ENCODE data around the gene ADAMTS9. TPM values are rescaled to one million over a fixed set of nuclear protein-coding genes. Genes with fewer than 3 reads are reported as not detected.

ADAMTS9 gene
- total and polyA plus RNA-seq, 4 donors, result 1.2 to 13.8 (median 7.4) TPM

DNA sequence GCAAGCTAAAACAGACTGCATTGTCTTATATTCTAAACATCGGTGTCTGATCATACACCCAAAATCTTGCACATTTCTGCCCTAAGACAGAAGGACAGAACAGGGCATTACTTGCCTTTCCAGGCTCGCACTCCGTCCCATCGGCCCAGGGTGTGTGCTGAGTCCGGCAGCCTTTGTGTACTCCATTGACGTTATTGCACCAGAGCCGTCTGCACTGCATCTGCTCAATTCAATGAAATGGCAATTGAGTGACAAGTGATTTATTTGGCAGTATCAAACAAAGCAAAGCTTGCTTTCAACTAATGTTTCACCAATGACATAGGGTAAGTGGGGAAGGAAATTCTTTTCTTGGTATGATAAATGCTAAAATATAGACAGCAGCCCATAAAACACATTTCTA, 40.0 kb downstream of the ADAMTS9 start:
- Histone ChIP-seq H3K36me3 (ENCODE audit: control insufficient read depth in 4 of 4, insufficient read depth in 3 of 4, low read depth in 1 of 4, low read length in 3 of 4) (no peaks in the 10 kb centered on the region), H3K9me3 (ENCODE audit: control insufficient read depth in 4 of 4, low read length in 3 of 4) (no peaks in the 10 kb centered on the region), H3K27ac (ENCODE audit: low read depth in 1 of 2, low read length in 2 of 2) (no peak overlapping the region), H3K4me3 (ENCODE audit: low read depth in 1 of 3, low read length in 3 of 3) (no peak overlapping the region), H3K9ac (ENCODE audit: low read depth in 1 of 2, low read length in 2 of 2) (no peak overlapping the region), H3K4me1 (ENCODE audit: control insufficient read depth in 4 of 4, insufficient read depth in 4 of 4, low read length in 3 of 4) (no peaks in the 10 kb centered on the region), H3K27me3 (ENCODE audit: control insufficient read depth in 4 of 4, insufficient read depth in 4 of 4, low read length in 3 of 4) (no peaks in the 10 kb centered on the region)
- DNase-seq (ENCODE audit: low spot score), result no peak
- TF ChIP-seq JUND (IDR thresholded peaks at IDR 0.05) (no peak), FOXA1 (IDR thresholded peaks at IDR 0.05) (no peak)
- WGBS, result 86% methylated on average over 7 of the region's 7 CpGs

DNA sequence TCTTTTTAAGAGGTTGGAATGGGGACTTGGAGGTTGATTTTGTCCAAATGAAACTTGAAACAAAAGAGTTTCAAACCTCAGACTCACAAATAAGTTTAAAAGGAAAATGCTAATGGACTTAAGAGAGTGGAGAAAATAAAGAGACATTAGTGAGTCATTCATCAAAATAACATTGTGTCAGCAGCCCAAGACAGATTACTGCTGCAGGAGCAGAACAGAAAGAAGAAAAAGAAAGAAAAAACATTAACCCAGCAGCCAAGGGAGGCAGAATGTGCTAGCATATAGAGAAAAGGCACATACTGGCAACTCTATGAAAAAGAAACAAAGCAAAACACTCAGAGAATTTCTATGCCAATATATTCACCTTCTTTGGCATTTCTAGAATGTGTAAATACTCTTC, 42.6 kb downstream of the ADAMTS9 start:
- Histone ChIP-seq H3K4me1 (ENCODE audit: control insufficient read depth in 4 of 4, insufficient read depth in 4 of 4, low read length in 3 of 4) (no peaks in the 10 kb centered on the region), H3K9ac (ENCODE audit: low read depth in 1 of 2, low read length in 2 of 2) (no peak overlapping the region), H3K9me3 (ENCODE audit: control insufficient read depth in 4 of 4, low read length in 3 of 4) (no peaks in the 10 kb centered on the region), H3K27ac (ENCODE audit: low read depth in 1 of 2, low read length in 2 of 2) (no peak overlapping the region), H3K4me3 (ENCODE audit: low read depth in 1 of 3, low read length in 3 of 3) (no peak overlapping the region), H3K36me3 (ENCODE audit: control insufficient read depth in 4 of 4, insufficient read depth in 3 of 4, low read depth in 1 of 4, low read length in 3 of 4) (no peaks in the 10 kb centered on the region), H3K27me3 (ENCODE audit: control insufficient read depth in 4 of 4, insufficient read depth in 4 of 4, low read length in 3 of 4) (no peaks in the 10 kb centered on the region)
- no peak for DNase-seq (ENCODE audit: low spot score)
- TF ChIP-seq JUND (IDR thresholded peaks at IDR 0.05) (no peak), RAD21 (IDR thresholded peaks at IDR 0.05) (no peak), EGR1 (IDR thresholded peaks at IDR 0.05; ENCODE audit: low read depth in 2 of 2) (no peak)
- TF ChIP-seq, protein P1, sequence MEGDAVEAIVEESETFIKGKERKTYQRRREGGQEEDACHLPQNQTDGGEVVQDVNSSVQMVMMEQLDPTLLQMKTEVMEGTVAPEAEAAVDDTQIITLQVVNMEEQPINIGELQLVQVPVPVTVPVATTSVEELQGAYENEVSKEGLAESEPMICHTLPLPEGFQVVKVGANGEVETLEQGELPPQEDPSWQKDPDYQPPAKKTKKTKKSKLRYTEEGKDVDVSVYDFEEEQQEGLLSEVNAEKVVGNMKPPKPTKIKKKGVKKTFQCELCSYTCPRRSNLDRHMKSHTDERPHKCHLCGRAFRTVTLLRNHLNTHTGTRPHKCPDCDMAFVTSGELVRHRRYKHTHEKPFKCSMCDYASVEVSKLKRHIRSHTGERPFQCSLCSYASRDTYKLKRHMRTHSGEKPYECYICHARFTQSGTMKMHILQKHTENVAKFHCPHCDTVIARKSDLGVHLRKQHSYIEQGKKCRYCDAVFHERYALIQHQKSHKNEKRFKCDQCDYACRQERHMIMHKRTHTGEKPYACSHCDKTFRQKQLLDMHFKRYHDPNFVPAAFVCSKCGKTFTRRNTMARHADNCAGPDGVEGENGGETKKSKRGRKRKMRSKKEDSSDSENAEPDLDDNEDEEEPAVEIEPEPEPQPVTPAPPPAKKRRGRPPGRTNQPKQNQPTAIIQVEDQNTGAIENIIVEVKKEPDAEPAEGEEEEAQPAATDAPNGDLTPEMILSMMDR (IDR thresholded peaks at IDR 0.05; ENCODE audit: low read depth, low read length, missing input control), result no peak
- TF ChIP-seq, protein P2, sequence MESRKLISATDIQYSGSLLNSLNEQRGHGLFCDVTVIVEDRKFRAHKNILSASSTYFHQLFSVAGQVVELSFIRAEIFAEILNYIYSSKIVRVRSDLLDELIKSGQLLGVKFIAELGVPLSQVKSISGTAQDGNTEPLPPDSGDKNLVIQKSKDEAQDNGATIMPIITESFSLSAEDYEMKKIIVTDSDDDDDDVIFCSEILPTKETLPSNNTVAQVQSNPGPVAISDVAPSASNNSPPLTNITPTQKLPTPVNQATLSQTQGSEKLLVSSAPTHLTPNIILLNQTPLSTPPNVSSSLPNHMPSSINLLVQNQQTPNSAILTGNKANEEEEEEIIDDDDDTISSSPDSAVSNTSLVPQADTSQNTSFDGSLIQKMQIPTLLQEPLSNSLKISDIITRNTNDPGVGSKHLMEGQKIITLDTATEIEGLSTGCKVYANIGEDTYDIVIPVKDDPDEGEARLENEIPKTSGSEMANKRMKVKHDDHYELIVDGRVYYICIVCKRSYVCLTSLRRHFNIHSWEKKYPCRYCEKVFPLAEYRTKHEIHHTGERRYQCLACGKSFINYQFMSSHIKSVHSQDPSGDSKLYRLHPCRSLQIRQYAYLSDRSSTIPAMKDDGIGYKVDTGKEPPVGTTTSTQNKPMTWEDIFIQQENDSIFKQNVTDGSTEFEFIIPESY (IDR thresholded peaks at IDR 0.05), result no peak

DNA sequence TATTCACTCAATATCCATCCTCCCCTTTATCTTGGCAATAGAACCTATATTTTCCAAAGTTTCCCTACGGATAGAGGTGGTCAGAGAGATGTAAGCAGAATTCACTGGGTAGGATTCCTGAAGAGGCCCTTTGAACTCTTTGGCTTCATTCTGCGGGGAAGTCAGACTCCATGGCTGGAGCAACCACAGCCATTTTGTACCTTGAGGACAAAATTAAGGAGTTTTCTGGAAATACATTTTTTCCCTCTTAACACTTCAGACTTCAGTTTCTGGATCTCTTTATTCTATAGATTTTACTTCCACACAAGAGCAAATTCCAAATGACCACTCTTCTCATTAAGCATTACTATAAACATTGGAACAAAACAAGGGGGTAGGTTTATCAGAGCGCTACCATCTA, 43.3 kb downstream of the ADAMTS9 start:
- H3K4me3 ChIP-seq (ENCODE audit: low read depth in 1 of 3, low read length in 3 of 3), result no peak overlapping the region
- H3K4me1 ChIP-seq (ENCODE audit: control insufficient read depth in 4 of 4, insufficient read depth in 4 of 4, low read length in 3 of 4), result no peaks in the 10 kb centered on the region
- no peaks in the 10 kb centered on the region for H3K36me3 ChIP-seq (ENCODE audit: control insufficient read depth in 4 of 4, insufficient read depth in 3 of 4, low read depth in 1 of 4, low read length in 3 of 4)
- TF ChIP-seq RAD21 (IDR thresholded peaks at IDR 0.05) (no peak), SP1 (IDR thresholded peaks at IDR 0.05) (no peak)
- no peaks in the 10 kb centered on the region for H3K9me3 ChIP-seq (ENCODE audit: control insufficient read depth in 4 of 4, low read length in 3 of 4)
- no peaks in the 10 kb centered on the region for H3K27me3 ChIP-seq (ENCODE audit: control insufficient read depth in 4 of 4, insufficient read depth in 4 of 4, low read length in 3 of 4)
- H3K27ac ChIP-seq (ENCODE audit: low read depth in 1 of 2, low read length in 2 of 2), result no peak overlapping the region
- no peak for DNase-seq (ENCODE audit: low spot score)
- H3K9ac ChIP-seq (ENCODE audit: low read depth in 1 of 2, low read length in 2 of 2), result no peak overlapping the region
- 96% methylated on average over 3 of the region's 3 CpGs for WGBS

DNA sequence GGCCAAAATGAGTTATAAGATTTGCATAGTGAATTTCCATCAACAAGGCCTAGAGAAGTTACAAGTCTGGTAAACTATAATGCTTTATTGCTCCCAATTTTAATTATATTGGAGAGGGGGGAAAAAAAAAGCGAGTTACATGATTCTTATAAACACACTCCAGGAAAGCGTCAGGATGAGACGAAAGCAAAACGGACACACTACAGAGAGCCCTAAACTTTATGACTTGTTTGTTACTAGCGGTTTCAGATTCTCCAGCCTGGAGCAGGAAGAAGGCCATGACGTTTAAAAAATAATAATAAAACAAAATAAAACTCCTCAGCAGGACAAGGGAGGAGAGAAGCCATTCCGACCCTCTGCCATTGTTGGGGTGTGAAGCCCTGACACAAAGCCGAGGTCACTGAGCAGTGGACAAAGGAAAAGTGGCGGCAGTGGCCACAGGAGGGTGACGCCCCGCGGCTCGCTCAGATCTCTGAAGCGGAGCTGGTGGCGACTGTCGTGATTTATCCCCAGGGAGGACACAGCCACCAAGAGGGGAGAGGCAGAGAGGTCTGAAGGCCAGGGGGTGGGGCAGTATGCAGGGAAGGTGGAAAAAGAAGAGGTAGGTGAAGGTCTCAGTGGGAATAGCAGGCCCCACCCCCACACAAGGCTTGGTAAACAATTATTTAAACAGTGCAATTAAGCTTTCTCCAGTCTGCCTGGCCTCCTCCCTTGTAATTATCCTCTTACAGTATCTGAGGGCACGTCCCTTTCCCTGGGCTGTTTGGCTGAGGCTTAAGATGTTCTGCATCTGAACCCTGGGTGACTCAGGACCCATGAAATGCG, 45.3 kb downstream of the ADAMTS9 start:
- no peaks in the 10 kb centered on the region for H3K4me1 ChIP-seq (ENCODE audit: control insufficient read depth in 4 of 4, insufficient read depth in 4 of 4, low read length in 3 of 4)
- no peak overlapping the region for H3K4me3 ChIP-seq (ENCODE audit: low read depth in 1 of 3, low read length in 3 of 3)

More for the DNA sequence above, 45.3 kb downstream of the ADAMTS9 start:
- Histone ChIP-seq H3K27ac (ENCODE audit: low read depth in 1 of 2, low read length in 2 of 2) (no peak overlapping the region), H3K36me3 (ENCODE audit: control insufficient read depth in 4 of 4, insufficient read depth in 3 of 4, low read depth in 1 of 4, low read length in 3 of 4) (no peaks in the 10 kb centered on the region), H3K27me3 (ENCODE audit: control insufficient read depth in 4 of 4, insufficient read depth in 4 of 4, low read length in 3 of 4) (no peaks in the 10 kb centered on the region), H3K9me3 (ENCODE audit: control insufficient read depth in 4 of 4, low read length in 3 of 4) (no peaks in the 10 kb centered on the region), H3K9ac (ENCODE audit: low read depth in 1 of 2, low read length in 2 of 2) (no peak overlapping the region)
- no peak for DNase-seq (ENCODE audit: low spot score)
- TF ChIP-seq EGR1 (IDR thresholded peaks at IDR 0.05; ENCODE audit: low read depth in 2 of 2) (no peak), RAD21 (IDR thresholded peaks at IDR 0.05) (no peak), HNF4G (IDR thresholded peaks at IDR 0.05) (no peak), YY1 (IDR thresholded peaks at IDR 0.05) (no peak)
- TF ChIP-seq, protein P3, sequence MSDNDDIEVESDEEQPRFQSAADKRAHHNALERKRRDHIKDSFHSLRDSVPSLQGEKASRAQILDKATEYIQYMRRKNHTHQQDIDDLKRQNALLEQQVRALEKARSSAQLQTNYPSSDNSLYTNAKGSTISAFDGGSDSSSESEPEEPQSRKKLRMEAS (IDR thresholded peaks at IDR 0.05), result no peak
- 88% methylated on average over 18 of the region's 18 CpGs for WGBS

Data from liver (tissue), 9 donors.